GM18868 (cell line): ENCODE measurements around the gene PLD1.
"Not testable (repeated sequence)": the region's sequence is repeated elsewhere in the genome, so short reads cannot be mapped to it uniquely, and the experiment has no call there.

ENCODE experiments used
- ATAC-seq: cut with Tn5 transposase; IDR thresholded peaks from one replicate; pipeline ENCODE4 v1.9.1; 2021; ENCODE audit warnings: mild to moderate bottlenecking, moderate library complexity; ENCODE audit not compliant: unreplicated experiment

Gene PLD1

GRCh38 chr3:171703144-171703543 is 107.1 kb downstream of the PLD1 start:
- no peak for ATAC-seq

GRCh38 chr3:171700653-171701052 is 109.6 kb downstream of the PLD1 start:
- peak; percentile 95 for ATAC-seq

- no peak for ATAC-seq
Observed at GRCh38 chr3:171700157-171700556, 110.1 kb downstream of the PLD1 start.

GRCh38 chr3:171699601-171700000 is 110.7 kb downstream of the PLD1 start:
- ATAC-seq: no peak

GRCh38 chr3:171696805-171697204 is 113.5 kb downstream of the PLD1 start:
- no peak for ATAC-seq

GRCh38 chr3:171695426-171695825 is 114.9 kb downstream of the PLD1 start:
- no peak for ATAC-seq

GRCh38 chr3:171694888-171695287 is 115.4 kb downstream of the PLD1 start:
- ATAC-seq: no peak

- ATAC-seq: not testable (repeated sequence)
Observed at GRCh38 chr3:171692551-171692950, 117.7 kb downstream of the PLD1 start.

- no peak for ATAC-seq
Observed at GRCh38 chr3:171691485-171691884, 118.8 kb downstream of the PLD1 start.

GRCh38 chr3:171690281-171690680 is 120.0 kb downstream of the PLD1 start:
- peak; percentile 73 for ATAC-seq

GRCh38 chr3:171688593-171688992 is 121.7 kb downstream of the PLD1 start:
- ATAC-seq: no peak

- no peak for ATAC-seq
Observed at GRCh38 chr3:171688002-171688401, 122.3 kb downstream of the PLD1 start.

- ATAC-seq: no peak
Observed at GRCh38 chr3:171687581-171687980, 122.7 kb downstream of the PLD1 start.

- no peak for ATAC-seq
Observed at GRCh38 chr3:171687064-171687463, 123.2 kb downstream of the PLD1 start.

GRCh38 chr3:171685116-171685895 is 125.0 kb downstream of the PLD1 start:
- ATAC-seq: no peak

- ATAC-seq: no peak
Observed at GRCh38 chr3:171684221-171684620, 126.1 kb downstream of the PLD1 start.

- no peak for ATAC-seq
Observed at GRCh38 chr3:171682743-171683142, 127.5 kb downstream of the PLD1 start.

GRCh38 chr3:171680726-171681411 is 129.4 kb downstream of the PLD1 start:
- no peak for ATAC-seq

GRCh38 chr3:171678971-171679492 is 131.3 kb downstream of the PLD1 start:
- ATAC-seq: no peak

GRCh38 chr3:171677706-171678105 is 132.6 kb downstream of the PLD1 start:
- ATAC-seq: no peak

GRCh38 chr3:171676601-171677175 is 133.6 kb downstream of the PLD1 start:
- no peak for ATAC-seq

- no peak for ATAC-seq
Observed at GRCh38 chr3:171673951-171674350, 136.3 kb downstream of the PLD1 start.
